Measurements from ENCODE around the gene GIPC1.
A peak's percentile ranks its signal among the peaks of the same experiment; 100 is the strongest.
"Not testable (repeated sequence)": the region's sequence is repeated elsewhere in the genome, so short reads cannot be mapped to it uniquely, and the experiment has no call there.

The GIPC1 gene

DNA sequence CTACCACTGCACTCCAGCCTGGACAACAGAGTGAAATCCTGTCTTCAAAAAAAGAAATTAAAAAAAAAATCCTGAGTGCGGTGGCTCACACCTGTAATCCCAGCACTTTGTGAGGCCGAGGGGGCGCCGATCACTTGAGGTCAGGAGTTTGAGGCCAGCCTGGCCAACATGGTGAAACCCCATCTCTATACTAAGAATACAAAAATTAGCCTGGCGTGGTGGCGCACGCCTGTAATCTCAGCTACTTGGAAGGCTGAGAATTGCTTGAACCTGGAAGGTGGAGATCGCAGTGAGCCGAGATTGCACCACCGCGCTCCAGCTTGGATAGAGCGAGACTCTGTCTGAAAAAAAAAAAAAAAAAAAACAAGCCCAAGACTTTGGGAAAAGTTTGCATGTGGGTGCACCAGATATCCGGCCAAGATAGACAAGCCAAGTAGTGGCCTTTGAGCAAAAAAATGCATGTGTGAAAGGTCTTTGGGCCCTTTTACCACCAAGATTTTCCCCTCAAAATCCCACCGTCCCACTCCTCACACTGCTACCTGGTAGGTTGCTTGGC, 16.6 kb upstream of the GIPC1 start:
- ATAC-seq (replicated peaks) (no peak), DNase-seq (no peak)
- Mint-ChIP-seq H3K4me3 (no peak overlapping the region), H3K27ac (no peak overlapping the region), H3K9me3 (no peaks in the 10 kb centered on the region), H3K36me3 (peaks cover 26 to 41% of the 10 kb centered on the region in 2 donors), H3K4me1 (peaks cover 26 to 43% of the 10 kb centered on the region in 2 donors), H3K27me3 (no peaks in the 10 kb centered on the region)

DNA sequence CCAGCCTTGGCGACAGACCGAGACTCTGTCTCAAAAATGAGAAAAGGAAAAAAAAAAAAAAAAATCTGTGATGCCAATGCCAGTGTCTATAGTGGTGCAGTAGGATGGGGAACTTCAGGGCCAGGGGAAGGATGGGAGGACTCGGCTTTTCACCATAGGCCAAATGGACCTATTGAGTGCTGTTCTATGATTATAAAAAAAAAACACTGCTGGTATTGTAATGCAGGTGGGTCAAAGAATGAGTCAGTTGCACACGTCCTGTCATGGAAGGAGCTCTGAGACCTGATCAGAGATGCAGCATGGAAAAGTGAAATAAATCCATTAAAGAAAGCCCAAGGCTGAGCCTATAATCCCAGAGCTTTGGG, 15.3 kb upstream of the GIPC1 start:
- H3K9me3 Mint-ChIP-seq: no peaks in the 10 kb centered on the region
- H3K27me3 Mint-ChIP-seq: no peaks in the 10 kb centered on the region
- no peak for ATAC-seq (replicated peaks)
- H3K36me3 Mint-ChIP-seq: peaks cover 19 to 30% of the 10 kb centered on the region in 2 donors
- no peak for DNase-seq
- H3K27ac Mint-ChIP-seq: no peak overlapping the region
- H3K4me3 Mint-ChIP-seq: no peak overlapping the region
- H3K4me1 Mint-ChIP-seq: peaks cover 19 to 33% of the 10 kb centered on the region in 2 donors

DNA sequence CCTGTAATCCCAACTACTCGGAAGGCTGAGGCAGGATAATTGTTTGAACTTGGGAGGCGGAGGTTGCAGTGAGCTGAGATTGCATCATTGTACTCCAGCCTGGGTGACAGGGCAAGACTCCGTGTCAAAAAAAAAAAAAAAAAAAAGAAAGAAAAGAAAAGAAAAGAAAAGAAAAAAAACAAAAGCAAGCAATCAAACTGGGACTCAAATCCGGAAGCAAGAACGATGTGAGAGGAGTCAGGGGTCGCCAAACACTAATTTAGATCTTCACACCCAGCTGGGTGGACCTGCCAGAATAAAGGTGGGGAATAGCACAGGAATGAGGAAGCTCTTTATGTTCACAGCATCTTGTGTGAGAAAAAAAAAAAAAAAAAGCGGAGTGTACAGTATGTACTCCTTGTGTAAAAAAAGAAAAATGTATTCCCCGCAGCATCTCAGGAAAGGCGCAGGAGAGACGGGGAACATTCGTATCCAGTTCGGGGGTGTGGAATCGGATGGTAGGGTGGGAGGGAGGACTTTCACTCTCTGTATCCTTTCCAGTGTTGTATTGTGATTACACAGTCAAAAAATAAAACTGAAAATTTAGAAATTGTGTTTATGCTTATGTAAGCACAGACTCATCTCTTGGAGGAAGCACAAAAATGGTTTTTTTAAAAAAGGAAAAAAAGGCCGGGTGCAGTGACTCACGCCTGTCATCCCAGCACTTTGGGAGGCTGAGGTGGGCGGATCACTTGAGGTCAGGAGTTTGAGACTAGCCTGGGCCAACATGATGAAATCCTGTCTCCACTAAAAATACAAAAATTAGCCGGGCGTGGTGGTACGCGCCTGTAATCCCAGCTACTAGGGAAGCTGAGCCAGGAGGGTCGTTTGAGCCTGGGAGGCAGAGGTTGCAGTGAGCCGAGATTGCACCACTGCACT, 14.6 kb upstream of the GIPC1 start:
- H3K36me3 Mint-ChIP-seq: peaks cover 13 to 24% of the 10 kb centered on the region in 2 donors
- H3K4me1 Mint-ChIP-seq: peaks cover 15 to 28% of the 10 kb centered on the region in 2 donors
- ATAC-seq (replicated peaks) (no peak), DNase-seq (no peak)
- H3K4me3 Mint-ChIP-seq: no peak overlapping the region
- peak overlapping the region; percentile 67 for H3K27ac Mint-ChIP-seq
- H3K27me3 Mint-ChIP-seq: no peaks in the 10 kb centered on the region
- no peaks in the 10 kb centered on the region for H3K9me3 Mint-ChIP-seq

DNA sequence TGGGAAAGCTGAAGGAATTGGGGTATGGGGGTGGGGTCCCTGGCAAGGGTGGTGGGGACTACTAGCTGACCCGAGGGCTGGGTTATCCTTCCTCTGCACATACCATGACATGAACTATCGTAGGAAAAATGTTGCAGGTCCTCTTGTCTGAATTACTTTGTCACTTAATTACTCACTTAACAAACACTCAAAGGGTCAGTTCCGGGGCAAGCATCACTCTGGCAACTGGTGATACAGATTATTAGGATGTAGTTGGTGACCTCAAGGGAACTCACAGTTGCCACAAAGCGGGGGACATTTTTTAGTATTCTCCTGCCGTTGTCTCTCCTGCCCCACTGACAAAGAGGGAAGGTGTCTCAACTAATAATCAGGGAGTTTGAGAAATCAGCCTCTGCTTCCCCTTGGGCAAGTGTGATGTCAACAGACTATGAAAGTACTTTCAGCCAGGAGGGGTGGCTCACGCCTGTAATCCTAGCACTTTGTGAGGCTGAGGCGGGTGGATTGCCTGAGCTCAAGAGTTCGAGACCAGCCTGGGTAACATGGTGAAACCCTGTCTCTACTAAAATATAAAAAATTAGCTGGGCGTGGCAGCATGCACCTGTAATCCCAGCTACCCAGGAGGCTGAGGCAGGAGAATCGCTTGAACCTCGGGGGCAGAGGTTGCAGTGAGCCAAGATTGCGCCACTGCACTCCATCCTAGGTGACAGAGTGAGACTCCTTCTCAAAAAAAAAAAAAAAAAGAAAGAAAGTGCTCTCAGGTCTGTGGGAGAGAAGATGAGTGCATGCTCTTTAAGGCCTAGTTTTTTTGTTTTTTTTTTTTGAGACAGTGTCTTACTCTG, 12.0 kb upstream of the GIPC1 start:
- DNase-seq (no peak), ATAC-seq (replicated peaks) (no peak)
- Mint-ChIP-seq H3K27ac (no peak overlapping the region), H3K4me1 (peaks cover 6 to 7% of the 10 kb centered on the region in 2 donors), H3K9me3 (no peaks in the 10 kb centered on the region), H3K4me3 (no peak overlapping the region), H3K27me3 (peaks cover 6 to 13% of the 10 kb centered on the region in 2 donors), H3K36me3 (peaks cover 0 to 3% of the 10 kb centered on the region in 2 donors)

DNA sequence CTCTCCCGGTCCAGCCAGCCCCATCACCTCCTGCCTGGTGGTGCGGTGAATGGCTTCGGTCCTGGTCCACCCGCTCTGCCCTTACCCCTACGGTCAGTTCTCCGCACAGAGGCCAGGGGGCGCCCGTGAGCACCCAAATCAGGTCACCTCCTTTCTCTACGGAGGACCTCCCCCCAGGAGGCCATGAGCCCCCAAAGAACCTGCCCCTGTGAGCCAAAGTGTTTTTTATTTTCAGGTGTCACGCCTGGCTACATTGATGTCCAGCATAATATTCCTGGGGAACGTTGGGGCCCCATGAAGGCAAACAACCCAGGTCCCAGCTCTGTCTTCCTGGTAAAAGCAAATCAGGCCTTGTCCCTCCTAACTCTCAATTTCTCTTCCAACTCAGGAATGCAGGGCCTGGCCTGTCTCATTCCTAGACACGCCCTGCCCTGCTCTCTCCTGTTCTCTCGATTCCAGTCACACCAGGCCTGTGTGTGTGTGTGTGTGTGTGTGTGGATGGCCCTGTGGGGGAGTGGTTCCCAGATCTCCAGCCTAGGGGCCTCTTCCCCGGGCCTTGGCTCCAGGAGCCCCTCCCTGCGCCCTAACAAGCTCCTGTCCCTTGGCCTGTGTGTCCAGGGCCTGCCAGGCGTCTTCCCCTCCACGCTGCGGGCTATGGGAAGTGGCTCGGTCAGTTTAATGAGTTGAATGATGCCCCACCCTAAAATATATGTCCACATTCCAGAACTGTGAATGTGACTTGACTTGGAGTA, 9.7 kb upstream of the GIPC1 start:
- H3K4me3 Mint-ChIP-seq: peak overlapping the region in 1 of 2 donors; percentile 45
- ATAC-seq (replicated peaks) (peak; percentile 83 to 86), DNase-seq (peak; percentile 52)
- H3K9me3 Mint-ChIP-seq: no peaks in the 10 kb centered on the region
- H3K27me3 Mint-ChIP-seq: peaks cover 6 to 13% of the 10 kb centered on the region in 2 donors
- peaks cover 6 to 7% of the 10 kb centered on the region in 2 donors for H3K4me1 Mint-ChIP-seq
- H3K36me3 Mint-ChIP-seq: no peaks in the 10 kb centered on the region
- H3K27ac Mint-ChIP-seq: no peak overlapping the region

DNA sequence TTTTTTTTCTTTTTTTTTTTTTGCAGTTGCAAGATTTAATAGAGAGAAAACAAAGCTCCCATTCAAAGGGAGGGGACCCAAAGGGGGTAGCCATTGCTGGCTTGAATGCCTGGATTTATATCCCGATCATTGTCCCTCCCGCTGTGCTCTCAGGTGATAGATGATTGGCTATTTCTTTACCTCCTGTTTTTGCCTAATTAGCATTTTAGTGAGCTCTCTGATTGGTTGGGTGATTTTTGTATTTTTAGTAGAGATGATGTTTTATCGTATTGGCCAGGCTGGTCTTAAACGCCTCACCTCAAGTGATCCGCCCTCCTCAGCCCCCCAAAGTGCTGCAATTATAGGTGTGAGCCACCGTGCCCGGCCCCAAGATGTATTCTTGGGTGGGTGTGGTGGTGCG, 8.6 kb upstream of the GIPC1 start:
- not testable (repeated sequence) for H3K4me1 Mint-ChIP-seq; ATAC-seq (replicated peaks); H3K4me3 Mint-ChIP-seq; H3K36me3 Mint-ChIP-seq; H3K9me3 Mint-ChIP-seq; DNase-seq
- H3K27ac Mint-ChIP-seq: peak overlapping the region; percentile 37
- peaks cover 6 to 13% of the 10 kb centered on the region in 2 donors for H3K27me3 Mint-ChIP-seq

DNA sequence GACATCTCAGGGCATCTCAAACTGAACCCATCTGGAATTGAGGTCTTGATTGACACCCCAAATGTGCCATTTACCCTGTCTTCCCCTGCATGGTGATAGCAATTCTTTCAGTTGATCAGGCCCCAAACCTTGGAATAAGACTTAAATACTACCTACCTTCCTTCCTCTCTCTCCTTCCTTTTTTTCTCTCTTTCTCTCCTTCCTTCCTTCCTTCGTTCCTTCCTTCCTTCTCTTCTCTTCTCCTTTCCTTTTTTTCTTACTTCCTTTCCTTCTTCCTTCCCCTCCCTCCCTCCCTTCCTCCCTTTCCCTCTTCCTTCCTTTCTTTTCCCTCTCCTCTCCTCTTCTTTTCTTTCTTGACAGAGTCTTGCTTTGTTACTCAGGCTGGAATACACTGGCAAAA, 7.4 kb upstream of the GIPC1 start:
- H3K27me3 Mint-ChIP-seq: peaks cover 6 to 13% of the 10 kb centered on the region in 2 donors
- peaks cover 6 to 7% of the 10 kb centered on the region in 2 donors for H3K4me1 Mint-ChIP-seq
- H3K9me3 Mint-ChIP-seq: no peaks in the 10 kb centered on the region
- H3K4me3 Mint-ChIP-seq: no peak overlapping the region
- no peak for ATAC-seq (replicated peaks)
- H3K27ac Mint-ChIP-seq: no peak overlapping the region
- DNase-seq: no peak
- H3K36me3 Mint-ChIP-seq: no peaks in the 10 kb centered on the region

DNA sequence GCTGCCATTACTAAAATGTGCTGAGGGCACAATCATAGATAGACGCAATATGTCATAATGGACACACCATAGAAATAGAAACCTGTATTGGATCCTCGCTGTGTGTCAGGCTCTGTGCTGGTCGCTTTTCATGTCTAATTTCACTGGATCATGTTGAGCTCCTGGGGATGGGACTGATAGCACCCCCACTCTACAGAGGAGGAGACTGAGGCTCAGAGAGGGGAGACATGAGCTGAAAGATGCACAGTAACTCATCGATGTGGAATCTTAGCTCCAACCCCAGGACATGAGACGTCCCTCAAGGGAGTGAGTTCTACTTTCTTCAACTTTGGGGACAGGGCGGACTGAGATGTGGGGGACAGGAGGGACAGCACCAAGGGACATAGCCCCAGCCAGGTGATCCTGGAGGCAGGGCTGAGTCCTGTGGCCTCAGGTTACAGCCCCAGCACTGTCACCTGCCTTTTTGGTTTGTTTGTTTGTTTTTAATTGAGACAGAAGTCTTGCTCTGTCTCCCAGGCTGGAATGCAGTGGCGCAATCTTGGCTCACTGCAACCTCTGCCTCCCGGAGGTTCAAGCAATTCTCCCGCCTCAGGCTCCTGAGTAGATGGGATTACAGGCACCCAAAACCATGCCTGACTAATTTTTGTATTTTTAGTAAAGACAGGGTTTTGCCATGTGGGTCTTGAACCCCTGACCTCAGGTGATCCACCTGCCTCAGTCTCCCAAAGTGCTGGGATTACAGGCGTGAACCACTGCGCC, 6.6 kb upstream of the GIPC1 start:
- ATAC-seq (replicated peaks) (no peak), DNase-seq (no peak)
- Mint-ChIP-seq H3K4me1 (peaks cover 6 to 8% of the 10 kb centered on the region in 2 donors), H3K27ac (no peak overlapping the region), H3K4me3 (no peak overlapping the region), H3K9me3 (no peaks in the 10 kb centered on the region), H3K27me3 (peaks cover 8 to 14% of the 10 kb centered on the region in 2 donors), H3K36me3 (no peaks in the 10 kb centered on the region)

DNA sequence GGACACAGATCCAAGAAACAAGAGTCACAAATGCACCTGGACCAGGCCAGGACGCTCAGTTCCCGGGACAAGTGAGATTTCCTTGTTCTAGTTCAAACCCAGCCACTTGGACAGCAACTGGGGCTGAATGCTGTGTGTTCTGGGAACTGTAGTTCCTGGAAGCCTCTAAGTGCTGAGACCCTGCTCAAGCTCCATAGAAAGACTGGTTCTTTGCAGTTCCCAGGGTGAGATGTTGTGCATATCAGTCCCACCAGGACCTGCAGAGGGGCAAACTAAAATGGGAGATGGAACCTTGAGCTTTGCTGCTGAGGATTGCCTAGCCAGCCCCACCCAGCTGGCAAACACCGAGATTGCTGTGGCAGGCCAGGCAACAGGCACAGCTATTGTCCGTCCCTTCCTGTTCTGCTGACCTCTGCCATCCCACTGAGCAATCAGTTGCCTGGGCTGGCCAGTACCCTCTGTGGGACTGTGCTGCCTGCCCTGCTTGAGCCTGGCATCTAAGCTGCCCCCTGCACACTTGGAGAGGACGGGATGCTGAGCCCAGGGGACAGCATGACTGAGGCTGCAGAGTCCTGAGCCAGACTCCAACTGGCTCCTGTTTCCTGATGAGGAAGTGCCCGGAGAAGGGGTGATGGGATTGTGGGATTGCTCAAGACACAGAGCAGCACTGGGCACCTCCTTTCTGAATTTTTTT, 1.4 kb upstream of the GIPC1 start:
- Mint-ChIP-seq H3K36me3 (peaks cover 0 to 4% of the 10 kb centered on the region in 2 donors), H3K27me3 (peaks cover 4 to 5% of the 10 kb centered on the region in 2 donors), H3K4me3 (peak overlapping the region in 1 of 2 donors; percentile 83), H3K4me1 (peaks cover 10 to 11% of the 10 kb centered on the region in 2 donors), H3K27ac (no peak overlapping the region), H3K9me3 (no peaks in the 10 kb centered on the region)
- no peak for ATAC-seq (replicated peaks)
- DNase-seq: no peak

DNA sequence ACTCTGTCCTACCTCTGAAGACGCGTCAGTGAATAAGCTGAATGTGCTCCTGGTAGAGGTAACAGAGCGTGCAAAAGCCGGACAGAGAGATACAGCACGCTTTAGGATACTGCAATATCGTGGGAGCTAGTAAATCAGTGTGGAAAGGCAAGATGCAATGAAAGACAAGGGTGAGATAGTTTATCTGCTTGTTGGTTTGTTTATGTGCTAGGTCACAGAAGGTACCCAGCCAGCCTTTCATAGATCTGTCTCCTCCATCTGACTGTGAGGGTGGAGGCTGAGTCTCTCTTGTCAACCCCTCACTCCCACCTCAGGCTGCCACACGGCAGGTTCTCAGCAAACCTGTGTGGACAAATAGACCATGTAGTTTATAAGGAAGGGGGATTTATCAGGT, 904 bp upstream of the GIPC1 start:
- peaks cover 4 to 5% of the 10 kb centered on the region in 2 donors for H3K27me3 Mint-ChIP-seq

DNA sequence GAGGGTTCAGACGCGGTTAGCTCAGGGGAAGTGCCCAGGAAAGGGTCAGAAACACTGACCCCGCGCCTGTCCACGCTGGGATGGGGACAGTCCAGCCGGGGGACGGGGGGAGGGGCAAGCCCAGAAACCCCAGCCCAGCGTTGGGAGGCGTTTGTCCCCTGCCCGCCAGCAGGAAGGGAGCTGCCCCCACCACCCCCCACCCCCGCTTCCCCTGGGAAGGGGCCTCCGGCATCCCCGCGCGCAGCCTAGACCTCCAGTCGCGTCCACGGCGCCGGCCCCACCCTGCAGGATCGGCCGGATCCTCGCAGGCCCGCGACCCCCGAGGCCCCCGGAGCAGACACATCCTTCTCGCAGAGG, 277 bp downstream of the GIPC1 start:
- H3K4me3 Mint-ChIP-seq: peak overlapping the region; percentile 83 to 90
- H3K36me3 Mint-ChIP-seq: peaks cover 3 to 11% of the 10 kb centered on the region in 2 donors
- no peak overlapping the region for H3K27ac Mint-ChIP-seq
- peaks cover 4 to 5% of the 10 kb centered on the region in 2 donors for H3K27me3 Mint-ChIP-seq
- no peak for ATAC-seq (replicated peaks)
- DNase-seq: no peak
- no peaks in the 10 kb centered on the region for H3K9me3 Mint-ChIP-seq
- peaks cover 10 to 11% of the 10 kb centered on the region in 2 donors for H3K4me1 Mint-ChIP-seq

More for the DNA sequence above, 904 bp upstream of the GIPC1 start:
- Mint-ChIP-seq H3K27ac (peak overlapping the region; percentile 31), H3K36me3 (peaks cover 0 to 5% of the 10 kb centered on the region in 2 donors), H3K4me3 (peak overlapping the region; percentile 83 to 90), H3K9me3 (no peaks in the 10 kb centered on the region), H3K4me1 (peaks cover 10 to 11% of the 10 kb centered on the region in 2 donors)
- no peak for DNase-seq
- ATAC-seq (replicated peaks): no peak

DNA sequence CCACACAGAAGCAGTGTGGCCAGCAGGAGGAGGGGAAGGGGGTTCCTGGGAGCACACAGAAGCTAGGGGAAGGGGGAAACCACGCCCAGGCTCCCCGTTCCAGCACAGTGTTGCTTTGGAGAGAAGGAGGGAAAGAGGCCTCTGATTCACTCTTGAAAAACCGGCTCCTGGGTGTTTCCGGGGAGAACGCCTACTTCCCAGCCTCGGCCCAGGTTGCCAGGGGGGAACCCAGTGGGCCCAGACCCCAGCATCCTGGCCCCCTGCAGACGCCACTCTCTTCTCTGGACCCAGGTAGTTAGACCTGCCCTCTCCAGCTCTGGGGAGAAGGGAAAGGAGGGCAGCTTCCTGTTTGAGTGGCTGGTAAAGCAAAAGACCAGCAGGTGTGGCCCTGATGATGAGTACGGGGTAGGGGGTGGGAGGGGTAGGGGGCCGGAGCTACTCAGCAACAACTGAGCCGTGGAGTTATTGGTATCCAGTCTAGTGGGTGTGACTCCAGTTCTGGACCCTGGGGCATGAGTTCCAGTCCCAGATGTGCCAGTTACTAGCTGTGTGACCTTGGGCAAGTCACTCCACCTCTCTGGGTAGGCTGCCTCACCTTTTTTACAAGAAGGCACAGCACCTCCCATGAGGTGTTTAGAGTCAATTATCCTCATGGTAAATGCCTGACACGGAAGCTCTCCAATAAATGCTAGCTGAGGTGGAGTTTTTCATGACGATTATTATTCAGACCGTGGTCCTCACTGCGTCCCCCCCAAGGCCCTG, 836 bp downstream of the GIPC1 start:
- no peaks in the 10 kb centered on the region for H3K9me3 Mint-ChIP-seq
- no peak for DNase-seq
- peak overlapping the region; percentile 49 for H3K27ac Mint-ChIP-seq
- H3K4me3 Mint-ChIP-seq: peak overlapping the region; percentile 76 to 90
- peaks cover 3 to 11% of the 10 kb centered on the region in 2 donors for H3K36me3 Mint-ChIP-seq
- ATAC-seq (replicated peaks): no peak
- peaks cover 10 to 11% of the 10 kb centered on the region in 2 donors for H3K4me1 Mint-ChIP-seq
- H3K27me3 Mint-ChIP-seq: peaks cover 4 to 5% of the 10 kb centered on the region in 2 donors
